Mesenchymal stem cell (in vitro differentiated cells and primary cell): ENCODE measurements around the gene PCSK2.

Source experiments
- DNase-seq: peaks from one replicate; pipeline ENCODE4 v3.0.0-alpha.2; 2013
- H2AFZ ChIP-seq: one replicate; pipeline ENCODE4 v1.6.1; 2013; ENCODE audit warnings: low read depth, mild to moderate bottlenecking, control low read depth, inconsistent platforms, low read length, moderate library complexity
- H2AK5ac ChIP-seq: 2 replicates; pipeline ENCODE4 v1.6.1; 2013; ENCODE audit warnings: low read length, moderate library complexity, mild to moderate bottlenecking, inconsistent platforms; ENCODE audit not compliant: severe bottlenecking
- H2BK120ac ChIP-seq: one replicate; pipeline ENCODE4 v1.6.1; 2013; ENCODE audit warnings: low read depth, mild to moderate bottlenecking, inconsistent platforms, low read length, moderate library complexity
- H2BK12ac ChIP-seq, 2 experiments: one replicate each; pipeline ENCODE4 v1.6.1; 2013; ENCODE audit warnings: inconsistent platforms in 2 of 2, low read length in 2 of 2, mild to moderate bottlenecking in 2 of 2, moderate library complexity in 2 of 2, control low read depth in 1 of 2
- H2BK15ac ChIP-seq: one replicate; pipeline ENCODE4 v1.6.1; 2013; ENCODE audit warnings: mild to moderate bottlenecking, low read depth, inconsistent platforms; ENCODE audit not compliant: poor library complexity, severe bottlenecking
- H2BK5ac ChIP-seq: 2 replicates; pipeline ENCODE4 v1.6.1; 2013; ENCODE audit warnings: low read depth, mild to moderate bottlenecking, low read length, control low read depth, inconsistent platforms; ENCODE audit not compliant: poor library complexity, severe bottlenecking
- H3K14ac ChIP-seq, 2 experiments: one replicate each; pipeline ENCODE4 v1.6.1; 2013; ENCODE audit warnings: inconsistent platforms in 2 of 2, low read length in 2 of 2, control low read depth in 1 of 2, mild to moderate bottlenecking in 1 of 2, moderate library complexity in 1 of 2
- H3K18ac ChIP-seq, 2 experiments: one replicate each; pipeline ENCODE4 v1.6.1; 2013; ENCODE audit warnings: inconsistent platforms in 2 of 2, low read length in 2 of 2, control low read depth in 1 of 2, low read depth in 1 of 2, mild to moderate bottlenecking in 1 of 2
- H3K23ac ChIP-seq, 2 experiments: one replicate each; pipeline ENCODE4 v1.6.1; 2013; ENCODE audit warnings: inconsistent platforms in 2 of 2, low read length in 2 of 2, mild to moderate bottlenecking in 2 of 2, moderate library complexity in 2 of 2, control low read depth in 1 of 2
- H3K27ac ChIP-seq: 2 replicates; pipeline ENCODE4 v1.5.1; 2013; ENCODE audit warnings: mild to moderate bottlenecking, moderate library complexity, low read length, control low read depth, inconsistent platforms; ENCODE audit not compliant: poor library complexity, severe bottlenecking
- H3K27me3 ChIP-seq, 2 experiments: 2 replicates each; pipeline versions ENCODE4 v1.6.1 to v1.7.0; 2013; ENCODE audit warnings: low read length in 2 of 2, mild to moderate bottlenecking in 2 of 2, moderate library complexity in 2 of 2, control low read depth in 1 of 2, inconsistent platforms in 1 of 2; ENCODE audit not compliant: control insufficient read depth in 1 of 2, insufficient read depth in 1 of 2
- H3K36me3 ChIP-seq, 2 experiments: 2 replicates each; pipeline versions ENCODE4 v1.6.1 to v1.7.0; 2013; ENCODE audit warnings: low read length in 2 of 2, control low read depth in 1 of 2, inconsistent platforms in 1 of 2, low read depth in 1 of 2, mild to moderate bottlenecking in 1 of 2; ENCODE audit not compliant: insufficient read depth in 2 of 2, control insufficient read depth in 1 of 2
- H3K4ac ChIP-seq, 2 experiments: one replicate each; pipeline ENCODE4 v1.6.1; 2013; ENCODE audit warnings: inconsistent platforms in 2 of 2, low read length in 2 of 2, mild to moderate bottlenecking in 2 of 2, moderate library complexity in 2 of 2, control low read depth in 1 of 2, low read depth in 1 of 2
- H3K4me1 ChIP-seq: 2 replicates; pipeline ENCODE4 v1.6.1; 2013; ENCODE audit warnings: low read depth, low read length, control low read depth; ENCODE audit not compliant: control insufficient read depth, insufficient read depth
- H3K4me2 ChIP-seq: 2 replicates; pipeline ENCODE4 v1.6.1; 2013; ENCODE audit warnings: low read length, mild to moderate bottlenecking, inconsistent platforms; ENCODE audit not compliant: poor library complexity, severe bottlenecking
- H3K4me3 ChIP-seq, 2 experiments: 2 replicates each; pipeline versions ENCODE4 v1.5.1 to v1.7.0; 2013; ENCODE audit warnings: low read length in 2 of 2, mild to moderate bottlenecking in 2 of 2, control low read depth in 1 of 2, low read depth in 1 of 2; ENCODE audit not compliant: insufficient read depth in 1 of 2
- H3K79me1 ChIP-seq: replicated peaks from 2 replicates; pipeline ENCODE4 v1.6.1; 2013; ENCODE audit warnings: mild to moderate bottlenecking, control low read depth, low read length, inconsistent platforms; ENCODE audit not compliant: poor library complexity, severe bottlenecking
- H3K9ac ChIP-seq: 2 replicates; pipeline ENCODE4 v1.7.0; 2013; ENCODE audit warnings: mild to moderate bottlenecking, low read length, moderate library complexity
- H3K9me3 ChIP-seq: 2 replicates; pipeline ENCODE4 v1.7.0; 2013; ENCODE audit warnings: mild to moderate bottlenecking, low read length; ENCODE audit not compliant: control insufficient read depth
- H4K8ac ChIP-seq: one replicate; pipeline ENCODE4 v1.6.1; 2013; ENCODE audit warnings: inconsistent platforms, mild to moderate bottlenecking, low read length, moderate library complexity
- H4K91ac ChIP-seq: one replicate; pipeline ENCODE4 v1.6.1; 2013; ENCODE audit warnings: mild to moderate bottlenecking, low read length, inconsistent platforms
- WGBS: methylation state at CpG from one replicate; pipeline ENCODE4 v1.1.7; 2013; ENCODE audit warnings: mixed read lengths; 5-methylcytosine and 5-hydroxymethylcytosine counted together

PCSK2 gene

DNA sequence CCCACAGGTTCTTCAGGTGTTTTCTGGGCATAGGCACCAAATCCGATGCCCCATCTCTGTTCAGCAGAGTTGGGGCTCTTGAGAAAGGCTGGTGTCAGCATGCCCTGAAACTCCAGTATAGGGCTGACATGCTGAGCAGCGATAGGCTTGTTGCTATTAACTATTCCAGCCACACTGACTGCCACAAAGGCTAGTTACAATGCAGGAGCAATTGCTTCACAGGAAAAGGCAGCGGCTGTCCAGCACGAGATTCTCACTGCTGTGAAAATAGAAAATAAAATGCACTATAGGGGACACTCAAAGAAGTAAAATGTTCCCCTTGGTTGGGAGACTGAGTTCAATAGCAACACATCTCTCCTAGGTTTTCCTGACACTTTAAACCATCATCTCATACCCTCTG is 191.9 kb downstream of the PCSK2 start:
- DNase-seq = no peak
- H2AFZ ChIP-seq = no peak overlapping the region
- no peak overlapping the region for H4K91ac ChIP-seq
- H3K4me2 ChIP-seq = no peak overlapping the region
- H3K27me3 ChIP-seq = peaks cover 18 to 26% of the 10 kb centered on the region in 2 experiments
- no peak overlapping the region for H3K4ac ChIP-seq
- no peak overlapping the region for H4K8ac ChIP-seq
- H3K4me1 ChIP-seq = no peaks in the 10 kb centered on the region
- H3K4me3 ChIP-seq = no peak overlapping the region
- H3K23ac ChIP-seq = no peak overlapping the region
- H2BK5ac ChIP-seq = no peak overlapping the region
- H2BK120ac ChIP-seq = no peak overlapping the region
- H2BK12ac ChIP-seq = no peak overlapping the region
- no peaks in the 10 kb centered on the region for H3K79me1 ChIP-seq
- H2AK5ac ChIP-seq = no peak overlapping the region
- no peak overlapping the region for H3K18ac ChIP-seq
- no peak overlapping the region for H2BK15ac ChIP-seq
- no peak overlapping the region for H3K27ac ChIP-seq
- WGBS = 61% methylated on average over 3 of the region's 4 CpGs
- no peaks in the 10 kb centered on the region for H3K9me3 ChIP-seq
- no peaks in the 10 kb centered on the region for H3K36me3 ChIP-seq
- H3K14ac ChIP-seq = no peak overlapping the region
- no peak overlapping the region for H3K9ac ChIP-seq

DNA sequence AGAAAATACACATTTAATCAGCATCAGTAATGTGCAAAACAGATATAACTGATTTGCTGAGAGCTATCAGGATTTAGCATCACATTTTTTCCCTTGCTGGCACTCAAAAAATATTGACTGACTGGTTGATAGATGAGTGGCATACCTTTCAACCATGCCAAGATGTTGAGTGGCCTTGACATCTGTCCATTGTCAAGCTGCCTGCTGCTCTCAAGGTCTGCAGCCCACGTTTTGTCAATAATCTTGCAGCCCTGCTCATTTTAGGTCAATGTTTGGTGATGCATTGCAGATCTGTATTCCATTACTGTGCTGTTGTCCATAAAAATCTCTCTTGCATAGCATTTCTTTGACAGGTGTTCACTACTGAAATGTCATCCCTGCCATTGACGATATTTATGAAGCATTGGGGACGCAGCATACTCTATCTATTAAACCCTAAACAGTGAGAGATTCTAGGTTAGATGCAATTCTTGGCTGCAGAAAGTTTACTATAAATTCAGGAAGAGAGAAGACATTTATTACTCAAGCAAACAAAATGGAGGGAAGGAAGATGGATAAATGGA is 192.7 kb downstream of the PCSK2 start:
- no peak for DNase-seq
- Histone ChIP-seq H3K4ac (no peak overlapping the region), H3K14ac (no peak overlapping the region), H3K9ac (no peak overlapping the region), H3K36me3 (no peaks in the 10 kb centered on the region), H2AK5ac (no peak overlapping the region), H3K23ac (no peak overlapping the region), H3K79me1 (no peaks in the 10 kb centered on the region), H3K4me2 (no peak overlapping the region), H2BK12ac (no peak overlapping the region), H2AFZ (no peak overlapping the region), H3K4me1 (no peaks in the 10 kb centered on the region), H2BK15ac (no peak overlapping the region), H2BK5ac (no peak overlapping the region), H3K27me3 (peaks cover 18 to 26% of the 10 kb centered on the region in 2 experiments), H4K91ac (no peak overlapping the region), H4K8ac (no peak overlapping the region), H3K4me3 (no peak overlapping the region), H3K18ac (no peak overlapping the region), H2BK120ac (no peak overlapping the region), H3K27ac (no peak overlapping the region), H3K9me3 (no peaks in the 10 kb centered on the region)
- 0% methylated on average over 1 of the region's 3 CpGs for WGBS

DNA sequence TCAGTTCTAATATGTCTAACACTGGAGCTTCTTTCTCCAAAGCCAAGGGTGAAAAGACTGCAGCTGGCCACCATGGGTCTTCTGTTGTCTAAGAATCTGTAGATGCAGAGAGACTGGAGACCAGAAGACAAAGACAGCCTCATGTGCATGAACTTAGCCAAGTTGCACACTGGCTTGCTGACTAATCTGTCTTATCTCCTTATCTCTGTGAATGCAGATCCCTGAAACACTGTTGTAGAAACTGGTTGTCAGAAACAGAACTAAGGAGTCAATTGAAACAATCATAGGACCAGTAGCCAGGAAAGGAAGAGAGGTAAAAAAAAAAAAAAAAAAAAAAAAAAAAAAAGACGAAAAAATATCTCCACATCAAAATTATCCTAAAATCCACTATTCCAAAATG is 194.7 kb downstream of the PCSK2 start:
- no CpG with 5 or more reads among the region's 1 CpG for WGBS
- no peak overlapping the region for H3K4me3 ChIP-seq
- no peak overlapping the region for H4K91ac ChIP-seq

GRCh38 chr20:17423782-17424181 is 196.9 kb downstream of the PCSK2 start:
- no peaks in the 10 kb centered on the region for H3K9me3 ChIP-seq
- H2BK120ac ChIP-seq = no peak overlapping the region
- H2BK5ac ChIP-seq = no peak overlapping the region
- no peaks in the 10 kb centered on the region for H3K36me3 ChIP-seq
- no peak overlapping the region for H4K91ac ChIP-seq
- no peak overlapping the region for H2BK12ac ChIP-seq
- H3K4me1 ChIP-seq = no peaks in the 10 kb centered on the region
- H3K4ac ChIP-seq = no peak overlapping the region
- H3K4me3 ChIP-seq = no peak overlapping the region
- H3K79me1 ChIP-seq = no peaks in the 10 kb centered on the region
- H3K14ac ChIP-seq = no peak overlapping the region
- H2BK15ac ChIP-seq = no peak overlapping the region
- no peak for DNase-seq
- no peak overlapping the region for H3K9ac ChIP-seq
- H3K23ac ChIP-seq = no peak overlapping the region
- no peak overlapping the region for H4K8ac ChIP-seq
- no peak overlapping the region for H3K4me2 ChIP-seq
- no peak overlapping the region for H2AFZ ChIP-seq
- peaks cover 9 to 19% of the 10 kb centered on the region in 2 experiments for H3K27me3 ChIP-seq
- no peak overlapping the region for H3K18ac ChIP-seq
- no peak overlapping the region for H2AK5ac ChIP-seq
- no peak overlapping the region for H3K27ac ChIP-seq

More for the DNA sequence above, 194.7 kb downstream of the PCSK2 start:
- Histone ChIP-seq H2AK5ac (no peak overlapping the region), H3K18ac (no peak overlapping the region), H4K8ac (no peak overlapping the region), H2BK12ac (no peak overlapping the region), H3K79me1 (no peaks in the 10 kb centered on the region), H3K4ac (no peak overlapping the region), H2BK5ac (no peak overlapping the region), H2AFZ (no peak overlapping the region), H3K36me3 (no peaks in the 10 kb centered on the region), H3K4me2 (no peak overlapping the region), H3K14ac (no peak overlapping the region), H2BK120ac (no peak overlapping the region), H3K9me3 (no peaks in the 10 kb centered on the region), H3K23ac (no peak overlapping the region), H2BK15ac (no peak overlapping the region), H3K4me1 (no peaks in the 10 kb centered on the region), H3K9ac (no peak overlapping the region), H3K27me3 (peaks cover 18 to 26% of the 10 kb centered on the region in 2 experiments), H3K27ac (no peak overlapping the region)
- no peak for DNase-seq
